Iris pigment epithelial cell (primary cell): Measurements from ENCODE around the gene ADSS2.
"Not testable (repeated sequence)": the region's sequence is repeated elsewhere in the genome, so short reads cannot be mapped to it uniquely, and the experiment has no call there.

ENCODE experiments used
- DNase-seq: peaks from one replicate; pipeline ENCODE4 v3.0.0-alpha.2; 2011; ENCODE audit warnings: low read depth

ADSS2 gene

GRCh38 chr1:244365262-244365661, 86.4 kb downstream of the ADSS2 start:
- DNase-seq: not testable (repeated sequence)

- DNase-seq: no peak
Measured at GRCh38 chr1:244362476-244362875, 89.2 kb downstream of the ADSS2 start.

- DNase-seq: peak; percentile 78
Measured at GRCh38 chr1:244361764-244362473, 89.8 kb downstream of the ADSS2 start.
